Measurements from ENCODE around the gene JMJD1C.

GRCh38 chr10:63346015-63346441 is 119.7 kb downstream of the JMJD1C start:
- TF ChIP-seq CTCF (IDR thresholded peaks at IDR 0.05; ENCODE audit: low read length) = no peak
- TF ChIP-seq EZH2 (optimal IDR thresholded peaks at IDR 0.05; ENCODE audit: low read depth, low read length) = no peak
- no peak for TF ChIP-seq EZH2phosphoT487 (IDR thresholded peaks at IDR 0.05; ENCODE audit: low read length)

Data from MM.1S (cell line).